Mucosa of stomach (tissue), 1 donor: Measurements from ENCODE around the gene CHAF1A.

ENCODE experiments used
- H3K27me3 ChIP-seq: one replicate; pipeline ENCODE4 v1.7.0; 2013; ENCODE audit warnings: mild to moderate bottlenecking, low read length; ENCODE audit not compliant: control insufficient read depth, insufficient read depth
- H3K36me3 ChIP-seq: one replicate; pipeline ENCODE4 v1.7.0; 2013; ENCODE audit warnings: low read length; ENCODE audit not compliant: control insufficient read depth, insufficient read depth
- H3K4me1 ChIP-seq: one replicate; pipeline ENCODE4 v1.7.0; 2013; ENCODE audit warnings: mild to moderate bottlenecking, low read length; ENCODE audit not compliant: control insufficient read depth, insufficient read depth
- H3K4me3 ChIP-seq: one replicate; pipeline ENCODE4 v1.7.0; 2013; ENCODE audit warnings: low read length
- H3K9ac ChIP-seq: one replicate; pipeline ENCODE4 v1.7.0; 2013; ENCODE audit warnings: mild to moderate bottlenecking, low read length, moderate library complexity
- H3K9me3 ChIP-seq: one replicate; pipeline ENCODE4 v1.7.0; 2013; ENCODE audit warnings: mild to moderate bottlenecking, low read length, moderate library complexity; ENCODE audit not compliant: control insufficient read depth
- donor health status: Pancreatic carcinoma.

The CHAF1A gene

GRCh38 chr19:4428326-4428975 is 26.0 kb downstream of the CHAF1A start:
- Histone ChIP-seq H3K27me3 (no peaks in the 10 kb centered on the region), H3K36me3 (peaks cover 4% of the 10 kb centered on the region), H3K4me3 (no peak overlapping the region), H3K9ac (no peak overlapping the region), H3K4me1 (no peaks in the 10 kb centered on the region), H3K9me3 (no peaks in the 10 kb centered on the region)

- no peaks in the 10 kb centered on the region for H3K4me1 ChIP-seq
These were observed 26.8 kb downstream of the CHAF1A start for GRCh38 chr19:4429256-4429655.

GRCh38 chr19:4429771-4430171 is 27.3 kb downstream of the CHAF1A start:
- Histone ChIP-seq H3K4me3 (no peak overlapping the region), H3K36me3 (peaks cover 4% of the 10 kb centered on the region), H3K9me3 (no peaks in the 10 kb centered on the region), H3K9ac (no peak overlapping the region), H3K27me3 (no peaks in the 10 kb centered on the region), H3K4me1 (no peaks in the 10 kb centered on the region)

More at GRCh38 chr19:4429256-4429655, 26.8 kb downstream of the CHAF1A start:
- Histone ChIP-seq H3K36me3 (peaks cover 4% of the 10 kb centered on the region), H3K9ac (no peak overlapping the region), H3K4me3 (no peak overlapping the region), H3K27me3 (no peaks in the 10 kb centered on the region), H3K9me3 (no peaks in the 10 kb centered on the region)

GRCh38 chr19:4430760-4431159 is 28.3 kb downstream of the CHAF1A start:
- peaks cover 4% of the 10 kb centered on the region for H3K36me3 ChIP-seq
- H3K9ac ChIP-seq, result no peak overlapping the region
- H3K27me3 ChIP-seq, result no peaks in the 10 kb centered on the region
- H3K4me1 ChIP-seq, result no peaks in the 10 kb centered on the region
- H3K4me3 ChIP-seq, result no peak overlapping the region
- H3K9me3 ChIP-seq, result no peaks in the 10 kb centered on the region

- Histone ChIP-seq H3K27me3 (no peaks in the 10 kb centered on the region), H3K36me3 (peaks cover 4% of the 10 kb centered on the region), H3K4me1 (no peaks in the 10 kb centered on the region), H3K9ac (no peak overlapping the region), H3K9me3 (no peaks in the 10 kb centered on the region), H3K4me3 (no peak overlapping the region)
These were observed 28.9 kb downstream of the CHAF1A start for GRCh38 chr19:4431296-4431695.

GRCh38 chr19:4431808-4432674 is 29.6 kb downstream of the CHAF1A start:
- no peak overlapping the region for H3K9ac ChIP-seq
- H3K4me3 ChIP-seq, result no peak overlapping the region
- H3K36me3 ChIP-seq, result peaks cover 4% of the 10 kb centered on the region
- H3K4me1 ChIP-seq, result no peaks in the 10 kb centered on the region
- H3K9me3 ChIP-seq, result no peaks in the 10 kb centered on the region
- H3K27me3 ChIP-seq, result no peaks in the 10 kb centered on the region

DNA sequence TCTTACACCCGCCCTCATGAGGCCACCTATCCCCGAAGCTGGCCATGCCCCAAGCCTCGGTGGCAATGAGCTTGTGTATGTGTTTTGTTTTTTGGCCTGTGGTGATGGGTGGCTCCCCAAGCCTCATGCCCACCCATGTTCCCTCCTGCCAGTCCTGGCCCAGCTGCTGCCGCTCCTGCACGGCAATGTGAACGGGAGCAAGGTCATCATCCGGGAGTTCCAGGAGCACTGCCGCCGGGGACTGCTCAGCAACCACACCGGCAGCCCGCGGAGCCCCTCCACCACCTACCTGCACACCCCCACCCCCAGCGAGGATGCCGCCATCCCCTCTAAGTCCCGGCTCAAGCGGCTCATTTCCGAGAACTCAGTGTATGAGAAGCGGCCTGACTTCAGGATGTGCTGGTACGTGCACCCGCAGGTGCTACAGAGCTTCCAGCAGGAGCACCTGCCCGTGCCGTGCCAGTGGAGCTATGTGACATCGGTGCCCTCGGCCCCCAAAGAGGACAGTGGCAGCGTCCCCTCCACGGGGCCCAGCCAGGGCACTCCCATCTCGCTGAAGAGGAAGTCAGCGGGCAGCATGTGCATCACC is 30.6 kb downstream of the CHAF1A start:
- Histone ChIP-seq H3K9ac (no peak overlapping the region), H3K36me3 (peaks cover 4% of the 10 kb centered on the region), H3K4me1 (no peaks in the 10 kb centered on the region), H3K27me3 (no peaks in the 10 kb centered on the region), H3K9me3 (no peaks in the 10 kb centered on the region), H3K4me3 (no peak overlapping the region)

- H3K27me3 ChIP-seq, result no peaks in the 10 kb centered on the region
- no peaks in the 10 kb centered on the region for H3K9me3 ChIP-seq
- no peak overlapping the region for H3K4me3 ChIP-seq
- H3K4me1 ChIP-seq, result no peaks in the 10 kb centered on the region
- peaks cover 4% of the 10 kb centered on the region for H3K36me3 ChIP-seq
- H3K9ac ChIP-seq, result no peak overlapping the region
These were observed 32.0 kb downstream of the CHAF1A start for GRCh38 chr19:4434391-4434790.

DNA sequence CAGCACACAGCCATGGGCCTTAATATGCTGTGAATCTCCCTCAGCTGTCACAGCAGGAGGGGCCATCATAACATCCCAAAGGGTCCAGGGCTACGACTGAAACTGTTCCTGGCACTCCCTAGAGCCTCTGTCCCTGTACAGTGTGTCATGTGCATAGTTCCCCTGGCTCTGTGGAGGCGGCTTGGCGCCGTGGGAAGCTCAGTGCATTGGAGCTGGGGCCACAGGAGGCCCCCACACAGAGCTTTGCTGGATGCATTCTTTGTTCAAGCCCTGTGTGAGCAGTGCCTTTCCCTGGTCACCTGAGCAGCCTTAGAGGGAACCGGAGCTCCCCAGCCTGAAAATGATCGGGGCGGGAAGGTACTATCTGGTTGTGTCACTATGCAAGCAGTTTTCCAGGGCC is 33.8 kb downstream of the CHAF1A start:
- peaks cover 4% of the 10 kb centered on the region for H3K36me3 ChIP-seq

GRCh38 chr19:4437103-4437502 is 34.7 kb downstream of the CHAF1A start:
- H3K9ac ChIP-seq, result no peak overlapping the region

More for the DNA sequence above, 33.8 kb downstream of the CHAF1A start:
- Histone ChIP-seq H3K4me3 (no peak overlapping the region), H3K27me3 (no peaks in the 10 kb centered on the region), H3K9me3 (no peaks in the 10 kb centered on the region), H3K4me1 (no peaks in the 10 kb centered on the region), H3K9ac (no peak overlapping the region)

DNA sequence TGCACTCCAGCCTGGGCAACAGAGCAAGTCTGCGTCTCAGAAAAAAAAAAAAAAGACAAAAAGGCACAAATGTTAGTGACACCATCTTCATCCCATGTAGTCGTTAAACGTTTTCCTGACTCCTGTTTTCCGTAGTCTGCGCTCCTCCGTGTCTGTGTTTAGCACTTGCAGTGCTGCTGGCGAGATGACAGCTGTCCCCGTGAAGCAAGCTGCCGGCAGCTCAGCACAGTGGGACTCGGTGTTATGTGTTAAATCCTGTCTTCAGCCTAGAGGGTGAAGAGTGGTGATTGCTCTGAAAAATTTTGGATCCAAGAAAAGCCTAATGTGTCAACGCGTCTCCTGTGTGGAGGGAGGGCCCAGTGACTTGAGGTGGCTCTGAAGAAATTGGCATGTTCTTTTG is 36.8 kb downstream of the CHAF1A start:
- no peaks in the 10 kb centered on the region for H3K4me1 ChIP-seq
- no peaks in the 10 kb centered on the region for H3K9me3 ChIP-seq
- H3K9ac ChIP-seq, result no peak overlapping the region
- H3K36me3 ChIP-seq, result no peaks in the 10 kb centered on the region
- no peak overlapping the region for H3K4me3 ChIP-seq
- H3K27me3 ChIP-seq, result no peaks in the 10 kb centered on the region

More at GRCh38 chr19:4437103-4437502, 34.7 kb downstream of the CHAF1A start:
- no peak overlapping the region for H3K4me3 ChIP-seq
- no peaks in the 10 kb centered on the region for H3K9me3 ChIP-seq
- no peaks in the 10 kb centered on the region for H3K4me1 ChIP-seq
- no peaks in the 10 kb centered on the region for H3K27me3 ChIP-seq
- H3K36me3 ChIP-seq, result peaks cover 4% of the 10 kb centered on the region
